LoVo (cell line): Measurements from ENCODE around the gene POU3F2.

ENCODE experiments used
- DNase-seq: peaks from one replicate; pipeline ENCODE4 v3.0.0-alpha.2; 2016; ENCODE audit warnings: low spot score

The POU3F2 gene

GRCh38 chr6:98831057-98831958 is 3.1 kb upstream of the POU3F2 start:
- DNase-seq = no peak

GRCh38 chr6:98831959-98832283 is 2.5 kb upstream of the POU3F2 start:
- no peak for DNase-seq

DNA sequence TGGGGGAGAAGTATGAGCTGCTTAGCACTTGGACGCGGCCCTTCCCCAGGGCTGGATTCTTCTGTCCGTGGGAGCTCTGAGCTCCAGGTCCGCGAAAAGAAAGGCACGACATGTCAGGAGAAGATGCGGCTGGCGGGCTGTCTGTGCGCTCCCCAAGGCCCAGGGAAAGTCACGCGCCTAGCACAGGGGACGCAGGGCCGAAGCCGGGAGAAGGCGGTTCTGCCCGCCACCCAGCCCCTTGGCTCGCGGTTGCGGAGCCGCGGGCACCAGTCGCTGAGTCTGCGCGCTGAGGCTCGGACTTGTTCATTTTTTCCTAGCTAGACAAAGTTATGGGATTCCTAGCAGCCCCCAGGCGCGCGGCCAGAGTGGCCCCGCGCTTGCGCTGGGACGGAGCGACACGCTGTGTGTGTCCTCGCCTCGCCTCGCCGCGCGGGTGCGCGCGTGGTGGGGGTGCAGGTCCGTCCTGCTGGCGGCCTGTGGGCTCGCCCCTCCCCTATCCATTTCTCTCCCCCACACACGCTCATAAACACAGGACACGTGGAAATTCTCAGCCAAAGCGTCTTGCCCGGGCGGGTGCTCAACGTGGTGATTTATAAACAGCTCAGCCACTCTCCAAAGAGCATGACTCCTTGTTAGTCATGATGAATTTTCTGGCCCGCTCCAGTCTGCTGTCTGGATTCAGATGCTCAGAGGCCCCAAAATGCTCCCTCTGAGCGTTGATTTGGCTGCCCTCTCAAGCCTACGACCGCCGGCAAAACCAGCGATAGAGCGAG is 1.9 kb upstream of the POU3F2 start:
- no peak for DNase-seq

GRCh38 chr6:98833057-98833306 is 1.4 kb upstream of the POU3F2 start:
- no peak for DNase-seq

GRCh38 chr6:98833307-98834059 is 891 bp upstream of the POU3F2 start:
- DNase-seq = no peak

GRCh38 chr6:98835149-98836024 is 1.0 kb downstream of the POU3F2 start:
- DNase-seq = no peak

GRCh38 chr6:98836025-98836961 is 1.9 kb downstream of the POU3F2 start:
- DNase-seq = no peak

DNA sequence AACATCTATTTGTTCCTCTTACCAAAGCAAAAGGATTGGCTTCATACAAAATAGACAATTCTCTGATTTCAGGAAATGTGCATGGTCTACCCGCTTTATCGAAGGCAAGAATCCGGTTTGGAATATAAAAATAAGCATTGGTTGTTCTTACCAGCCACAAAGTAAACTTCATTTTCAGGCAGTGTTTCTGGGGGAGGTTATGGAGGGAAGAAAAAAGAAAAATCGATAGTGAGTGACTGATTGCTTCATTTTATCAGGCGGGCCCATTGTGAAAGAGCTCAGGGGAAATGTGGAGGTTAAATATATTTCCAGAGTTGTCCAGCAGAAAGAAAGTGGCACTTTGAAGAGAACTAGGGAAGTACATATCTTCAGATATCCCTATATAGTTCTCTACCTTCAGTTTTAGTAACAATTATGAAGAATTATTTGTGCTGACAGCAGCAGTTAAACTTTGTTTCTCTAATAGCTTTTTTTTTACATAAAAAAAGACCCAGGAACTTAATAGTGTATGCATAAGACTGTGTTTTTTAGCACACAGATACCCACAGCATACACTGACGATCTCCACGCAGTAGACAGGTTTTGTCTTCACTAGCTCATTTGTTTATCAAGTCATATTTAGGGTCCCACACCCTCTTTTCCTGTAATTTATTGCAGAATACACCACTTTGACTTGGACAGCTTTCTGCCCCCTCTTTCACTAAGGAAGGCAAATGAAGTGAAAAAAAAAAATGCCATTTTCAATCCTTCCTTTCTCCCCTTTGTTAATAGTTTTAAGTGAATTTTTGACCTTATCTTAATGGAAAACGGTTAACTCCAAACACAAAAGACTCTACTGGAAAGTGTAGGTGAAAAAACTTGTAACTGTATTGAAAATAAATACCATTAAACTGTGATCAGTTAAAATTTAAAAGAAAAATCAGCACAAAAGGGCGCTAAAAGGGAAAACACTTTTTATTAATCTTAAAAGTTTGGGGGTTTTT is 2.9 kb downstream of the POU3F2 start:
- DNase-seq = no peak

DNA sequence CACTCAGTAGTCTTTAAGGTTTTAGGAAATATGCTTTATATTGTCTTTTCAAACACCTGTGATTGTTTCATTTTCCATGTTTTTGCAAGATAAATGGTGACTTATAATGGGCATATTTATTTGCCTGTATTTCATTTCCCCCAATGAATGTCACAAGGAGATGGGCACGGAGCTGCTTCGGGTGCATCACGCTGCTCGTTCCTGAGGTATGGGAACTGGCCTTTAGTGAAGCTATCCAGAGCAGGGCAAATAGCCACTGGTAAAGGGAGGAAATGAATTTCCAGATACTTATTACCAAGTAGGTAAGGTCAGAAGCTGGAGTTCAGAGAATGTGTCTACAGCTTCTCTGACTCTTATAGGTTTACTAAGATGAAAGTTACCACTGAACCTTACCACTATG is 3.7 kb downstream of the POU3F2 start:
- no peak for DNase-seq

GRCh38 chr6:98838975-98839374 is 4.6 kb downstream of the POU3F2 start:
- no peak for DNase-seq

DNA sequence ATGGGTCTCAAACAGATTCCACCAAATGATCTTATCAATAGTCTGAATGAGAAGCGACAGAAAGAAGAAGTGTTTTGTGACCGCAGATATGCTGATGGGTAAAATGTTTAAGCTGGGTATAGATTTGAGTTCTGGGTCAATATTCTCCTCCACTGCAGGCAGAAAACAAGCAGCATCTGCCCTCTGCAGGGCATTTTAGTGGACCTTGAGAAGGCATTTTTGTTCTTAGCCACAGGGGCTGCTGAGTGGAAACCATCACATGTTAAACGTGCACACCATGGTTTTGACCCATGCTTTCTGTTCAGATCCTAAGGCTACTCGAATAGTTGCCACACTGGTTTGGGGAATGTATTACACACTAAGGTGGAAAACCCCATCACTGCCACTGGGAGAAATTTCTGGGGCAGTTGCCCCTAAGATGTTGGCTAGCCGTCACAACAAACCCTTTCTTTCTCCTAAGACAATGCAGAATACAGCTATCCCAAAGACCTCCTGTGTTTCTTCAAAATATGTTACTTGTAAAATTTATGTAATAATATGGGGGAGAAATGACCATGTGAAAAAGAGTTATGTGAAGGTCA is 5.5 kb downstream of the POU3F2 start:
- DNase-seq = no peak

- no peak for DNase-seq
These were observed 6.0 kb downstream of the POU3F2 start for GRCh38 chr6:98840385-98840784.

DNA sequence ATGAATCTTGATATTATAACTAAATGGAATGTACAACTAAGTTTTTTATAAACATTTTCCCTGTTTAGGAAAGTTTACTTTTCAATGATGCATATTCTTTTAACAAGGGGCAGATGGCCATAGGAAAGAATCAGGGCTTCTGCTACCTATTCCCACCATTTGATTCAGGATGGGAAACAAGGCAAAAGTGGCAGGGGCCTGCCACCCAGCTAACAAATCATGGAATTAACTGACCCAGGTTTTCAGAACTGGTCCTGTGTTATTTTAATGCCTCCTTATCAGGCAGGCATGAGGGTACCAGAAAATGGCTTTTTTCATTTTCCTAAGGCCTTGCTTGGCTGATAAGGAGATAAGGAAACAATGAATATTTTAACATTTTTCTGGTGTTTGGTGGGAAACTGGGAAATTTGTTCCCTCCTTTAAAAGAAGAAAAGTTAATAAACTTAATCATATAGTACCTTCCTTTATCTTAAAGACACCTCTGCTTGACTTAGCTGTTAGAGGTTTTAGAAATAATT is 6.7 kb downstream of the POU3F2 start:
- no peak for DNase-seq

DNA sequence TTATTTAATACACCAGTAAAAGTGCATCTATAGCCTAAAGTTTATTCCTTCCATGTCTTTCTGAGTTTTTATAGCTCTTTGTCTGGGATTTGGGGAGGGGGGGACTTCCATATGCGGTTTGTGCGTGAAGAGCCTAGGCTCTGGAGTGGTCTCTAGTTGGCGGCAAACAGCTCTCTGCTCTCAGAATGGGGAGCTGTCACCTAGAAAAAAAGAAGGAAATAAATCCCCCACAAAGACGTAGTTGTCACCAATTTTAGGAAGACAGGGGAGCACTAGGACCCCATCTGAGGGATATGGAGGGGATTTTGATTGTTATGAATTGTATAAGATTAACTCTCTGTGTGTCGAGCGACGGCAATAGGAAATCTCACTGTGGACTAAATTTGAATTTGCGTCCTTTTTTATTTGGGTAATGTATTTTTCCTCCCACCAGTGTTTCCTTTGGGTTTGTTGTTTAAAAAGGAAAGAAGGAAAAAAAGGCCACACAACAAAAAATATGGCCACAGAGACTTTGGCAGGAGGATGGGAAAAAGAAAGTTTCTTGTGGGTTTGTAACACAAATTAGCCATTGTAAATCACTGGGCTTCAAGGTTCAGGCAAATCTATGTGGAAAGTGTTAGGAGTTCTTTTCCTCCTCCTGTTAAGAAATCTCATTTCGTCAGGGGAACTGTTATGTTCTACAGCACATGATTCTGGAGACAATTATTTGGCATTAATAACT is 7.4 kb downstream of the POU3F2 start:
- no peak for DNase-seq

DNA sequence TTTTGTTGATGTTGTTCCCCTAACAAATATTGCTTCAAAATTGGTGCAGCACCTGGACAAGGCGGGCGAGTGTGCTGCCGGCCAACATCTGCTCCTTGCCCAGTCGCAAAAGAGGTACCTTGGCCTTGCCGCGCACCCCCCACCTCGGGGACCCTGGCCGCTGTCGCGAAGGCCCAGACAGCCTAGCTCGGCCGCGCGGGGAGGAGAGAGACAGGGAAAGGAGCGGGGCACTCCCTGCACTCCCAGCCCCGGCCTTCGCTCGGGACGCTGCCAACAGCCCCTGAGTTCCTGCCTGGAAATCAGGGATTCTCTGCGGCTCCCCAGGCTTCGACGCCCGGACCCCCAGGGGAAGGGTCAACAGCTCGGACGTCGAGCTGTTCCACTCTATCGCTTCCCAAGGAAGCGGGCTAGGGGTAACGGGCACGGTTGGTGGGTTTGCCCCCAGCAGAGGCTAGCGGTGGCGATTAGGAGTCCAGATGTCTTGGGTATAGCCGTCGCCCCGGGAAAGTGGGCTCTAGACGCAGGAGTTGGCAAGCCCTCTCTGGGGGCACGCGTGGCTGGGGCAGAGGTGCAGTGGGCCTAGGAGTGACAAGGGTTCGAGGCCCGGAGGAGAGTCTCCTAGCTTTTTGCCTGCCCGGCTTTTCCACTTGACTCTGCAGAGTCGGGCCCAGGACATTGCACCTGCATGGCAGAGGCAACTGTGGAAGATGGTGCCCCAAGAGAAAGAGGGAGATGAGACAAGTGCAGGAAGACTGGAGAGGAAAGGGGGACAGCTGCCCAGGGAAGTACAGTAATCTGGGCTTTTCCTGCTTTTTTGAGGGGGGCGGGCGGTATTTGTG is 8.2 kb downstream of the POU3F2 start:
- no peak for DNase-seq

- no peak for DNase-seq
These were observed 9.2 kb downstream of the POU3F2 start for GRCh38 chr6:98843271-98844243.
